Stimulated activated CD4-positive, alpha-beta T cell treated with anti-CD3 and anti-CD28 coated beads, Interleukin-2, amount 100 ng/mL, for 24 hours (primary cell): Measurements from ENCODE around the gene DACH1.
"Not testable (repeated sequence)": the region's sequence is repeated elsewhere in the genome, so short reads cannot be mapped to it uniquely, and the experiment has no call there.

Experiments used
- DNase-seq, 2 donors: peaks; one replicate each; pipeline ENCODE4 v3.0.0-alpha.2; 2020

The DACH1 gene

GRCh38 chr13:71827241-71827640, 39.8 kb downstream of the DACH1 start:
- no peak for DNase-seq

- DNase-seq, result no peak
Measured at GRCh38 chr13:71820699-71821098, 46.3 kb downstream of the DACH1 start.

GRCh38 chr13:71817335-71817734, 49.7 kb downstream of the DACH1 start:
- no peak for DNase-seq

GRCh38 chr13:71814806-71815360, 52.1 kb downstream of the DACH1 start:
- no peak for DNase-seq

GRCh38 chr13:71813187-71813586, 53.8 kb downstream of the DACH1 start:
- no peak for DNase-seq

GRCh38 chr13:71811344-71811743, 55.7 kb downstream of the DACH1 start:
- DNase-seq, result no peak

GRCh38 chr13:71808708-71809107, 58.3 kb downstream of the DACH1 start:
- DNase-seq, result no peak

- DNase-seq, result no peak
Measured at GRCh38 chr13:71806886-71807285, 60.1 kb downstream of the DACH1 start.

- no peak for DNase-seq
Measured at GRCh38 chr13:71803066-71803465, 63.9 kb downstream of the DACH1 start.

- DNase-seq, result no peak
Measured at GRCh38 chr13:71801781-71802180, 65.2 kb downstream of the DACH1 start.

GRCh38 chr13:71801165-71801760, 65.7 kb downstream of the DACH1 start:
- DNase-seq, result no peak

- DNase-seq, result no peak
Measured at GRCh38 chr13:71799324-71799723, 67.7 kb downstream of the DACH1 start.

GRCh38 chr13:71798707-71799106, 68.3 kb downstream of the DACH1 start:
- DNase-seq, result no peak

GRCh38 chr13:71797517-71797916, 69.5 kb downstream of the DACH1 start:
- DNase-seq, result no peak

- no peak for DNase-seq
Measured at GRCh38 chr13:71789693-71790329, 77.2 kb downstream of the DACH1 start.

GRCh38 chr13:71789037-71789436, 78.0 kb downstream of the DACH1 start:
- no peak for DNase-seq

- DNase-seq, result no peak
Measured at GRCh38 chr13:71787414-71787813, 79.6 kb downstream of the DACH1 start.

GRCh38 chr13:71786875-71787274, 80.1 kb downstream of the DACH1 start:
- DNase-seq, result no peak

- DNase-seq, result no peak
Measured at GRCh38 chr13:71785361-71785760, 81.6 kb downstream of the DACH1 start.

- no peak for DNase-seq
Measured at GRCh38 chr13:71780546-71780945, 86.5 kb downstream of the DACH1 start.

- DNase-seq, result not testable (repeated sequence)
Measured at GRCh38 chr13:71778998-71779397, 88.0 kb downstream of the DACH1 start.

- DNase-seq, result no peak
Measured at GRCh38 chr13:71775966-71776365, 91.0 kb downstream of the DACH1 start.

GRCh38 chr13:71774863-71775262, 92.1 kb downstream of the DACH1 start:
- no peak for DNase-seq

- DNase-seq, result no peak
Measured at GRCh38 chr13:71773531-71773930, 93.5 kb downstream of the DACH1 start.

- DNase-seq, result no peak
Measured at GRCh38 chr13:71772361-71772760, 94.6 kb downstream of the DACH1 start.
